BJ (cell line): ENCODE measurements around the gene NARS2. TPM values are rescaled to one million over a fixed set of nuclear protein-coding genes. Genes with fewer than 3 reads are reported as not detected.

Experiments
- CTCF ChIA-PET: fragments of 350-600 bp; formaldehyde crosslinking; extraction: SDS; loops from one replicate; lab custom pipeline; 2021; ENCODE audit warnings: antibody characterized with exemption, inconsistent platforms; lab: Yijun Ruan, JAX
- POLR2A ChIA-PET: fragments of 300-600 bp; sonication (Branson Sonifier 250); formaldehyde crosslinking; extraction: SDS; loops from one replicate; lab custom pipeline; 2021; ENCODE audit warnings: antibody characterized with exemption; lab: Charles Lee
- DNase-seq: peaks from one replicate; pipeline ENCODE4 v3.0.0-alpha.2; 2011; ENCODE audit warnings: low read depth
- H3K27me3 ChIP-seq: 2 replicates; pipeline ENCODE4 v1.6.0; 2011; ENCODE audit warnings: low read length; ENCODE audit not compliant: control insufficient read depth, insufficient read depth
- H3K36me3 ChIP-seq: 2 replicates; pipeline ENCODE4 v1.5.1; 2011; ENCODE audit warnings: low read length; ENCODE audit not compliant: control insufficient read depth, insufficient read depth
- H3K4me3 ChIP-seq: 2 replicates; pipeline ENCODE4 v1.5.1; 2011; ENCODE audit warnings: low read depth, mild to moderate bottlenecking, control low read depth, low read length
- CTCF ChIP-seq: IDR thresholded peaks from 2 replicates; pipeline ENCODE4 v1.5.1; 2011; ENCODE audit warnings: low read depth, mild to moderate bottlenecking, control low read depth, inconsistent platforms, low read length, moderate library complexity; ENCODE audit not compliant: insufficient read depth
- polyA plus RNA-seq: library from polyadenylated mRNA; depleted of rRNA; stranded (reverse); fragments of >200 nt; gene quantifications from 2 replicates; pipeline ENCODE4 v1.2.3, GENCODE V29; 2011

The NARS2 gene
- polyA plus RNA-seq, 1 experiment = 5.9 TPM

- no peak for TF ChIP-seq CTCF
- no peak overlapping the region for H3K4me3 ChIP-seq
- no peaks in the 10 kb centered on the region for H3K36me3 ChIP-seq
- ChIA-PET POLR2A (no interaction called here), CTCF (no interaction called here)
- H3K27me3 ChIP-seq = no peaks in the 10 kb centered on the region
- DNase-seq = no peak
Measured at GRCh38 chr11:78510597-78510996, 64.1 kb downstream of the NARS2 start.

- Histone ChIP-seq H3K36me3 (no peaks in the 10 kb centered on the region), H3K27me3 (no peaks in the 10 kb centered on the region), H3K4me3 (no peak overlapping the region)
- DNase-seq = no peak
- ChIA-PET POLR2A (no interaction called here), CTCF (interaction anchor here (1.0 kb wide), 1 partner anchor 10 kb away, joined by 3 read pairs; no protein-coding TSS in a partner anchor)
- no peak for TF ChIP-seq CTCF
Measured at GRCh38 chr11:78510025-78510596, 64.6 kb downstream of the NARS2 start.

- H3K27me3 ChIP-seq = no peaks in the 10 kb centered on the region
- POLR2A ChIA-PET = no interaction called here
- CTCF ChIA-PET = interaction anchor here (0.7 to 1.3 kb wide), 2 partner anchors 10 to 15 kb away, joined by 3 to 6 read pairs; no protein-coding TSS in a partner anchor
- H3K4me3 ChIP-seq = no peak overlapping the region
- TF ChIP-seq CTCF = no peak
- DNase-seq = no peak
- H3K36me3 ChIP-seq = no peaks in the 10 kb centered on the region
Measured at GRCh38 chr11:78504708-78505107, 70.0 kb downstream of the NARS2 start.

GRCh38 chr11:78504181-78504580 is 70.5 kb downstream of the NARS2 start:
- CTCF ChIA-PET = no interaction called here
- POLR2A ChIA-PET = no interaction called here
- Histone ChIP-seq H3K36me3 (no peaks in the 10 kb centered on the region), H3K27me3 (no peaks in the 10 kb centered on the region), H3K4me3 (no peak overlapping the region)
- no peak for DNase-seq
- TF ChIP-seq CTCF = no peak

- CTCF ChIA-PET = no interaction called here
- DNase-seq = no peak
- POLR2A ChIA-PET = no interaction called here
- Histone ChIP-seq H3K4me3 (no peak overlapping the region), H3K36me3 (no peaks in the 10 kb centered on the region), H3K27me3 (no peaks in the 10 kb centered on the region)
- no peak for TF ChIP-seq CTCF
Measured at GRCh38 chr11:78499971-78500370, 74.7 kb downstream of the NARS2 start.
